Ureter (tissue), 1 donor: ENCODE results near the gene PDGFD. TPM values are rescaled to one million over a fixed set of nuclear protein-coding genes. Genes with fewer than 3 reads are reported as not detected.

Source experiments
- DNase-seq: peaks from one replicate; pipeline ENCODE4 v3.0.0-alpha.2; 2020; ENCODE audit warnings: low spot score
- total RNA-seq: library from RNA; stranded (reverse); gene quantifications from one replicate; pipeline ENCODE4 v1.2.4, GENCODE V29; 2023
- donor health status: DM: yes; HTN: yes; CAD: no.

PDGFD gene
- total RNA-seq, 1 donor from 2014 or later, result 3.4 TPM

GRCh38 chr11:103920933-103921332 is 243.0 kb downstream of the PDGFD start:
- DNase-seq, result no peak

GRCh38 chr11:103920449-103920848 is 243.5 kb downstream of the PDGFD start:
- DNase-seq, result no peak

- no peak for DNase-seq
Measured at GRCh38 chr11:103910721-103911120, 253.2 kb downstream of the PDGFD start.

GRCh38 chr11:103907548-103908455 is 256.1 kb downstream of the PDGFD start:
- no peak for DNase-seq

GRCh38 chr11:103907136-103907535 is 256.8 kb downstream of the PDGFD start:
- DNase-seq, result no peak

GRCh38 chr11:103906291-103906867 is 257.6 kb downstream of the PDGFD start:
- DNase-seq, result no peak

- DNase-seq, result no peak
Measured at GRCh38 chr11:103904324-103904667, 259.7 kb downstream of the PDGFD start.

- DNase-seq, result no peak
Measured at GRCh38 chr11:103903621-103904323, 260.2 kb downstream of the PDGFD start.

GRCh38 chr11:103902994-103903393 is 261.0 kb downstream of the PDGFD start:
- no peak for DNase-seq

- no peak for DNase-seq
Measured at GRCh38 chr11:103901656-103902055, 262.3 kb downstream of the PDGFD start.

- no peak for DNase-seq
Measured at GRCh38 chr11:103898577-103899336, 265.2 kb downstream of the PDGFD start.

GRCh38 chr11:103898065-103898464 is 265.9 kb downstream of the PDGFD start:
- DNase-seq, result no peak

GRCh38 chr11:103897160-103897936 is 266.6 kb downstream of the PDGFD start:
- no peak for DNase-seq

- no peak for DNase-seq
Measured at GRCh38 chr11:103895106-103895505, 268.8 kb downstream of the PDGFD start.

GRCh38 chr11:103894673-103895072 is 269.3 kb downstream of the PDGFD start:
- no peak for DNase-seq

- DNase-seq, result no peak
Measured at GRCh38 chr11:103894034-103894433, 269.9 kb downstream of the PDGFD start.

GRCh38 chr11:103893371-103893770 is 270.6 kb downstream of the PDGFD start:
- DNase-seq, result no peak

- DNase-seq, result no peak
Measured at GRCh38 chr11:103892603-103893002, 271.3 kb downstream of the PDGFD start.

GRCh38 chr11:103890654-103891053 is 273.3 kb downstream of the PDGFD start:
- no peak for DNase-seq

GRCh38 chr11:103889679-103890078 is 274.3 kb downstream of the PDGFD start:
- DNase-seq, result no peak

GRCh38 chr11:103888541-103888951 is 275.4 kb downstream of the PDGFD start:
- DNase-seq, result no peak
